ENCODE measurements around the gene LRRC71.
A peak's percentile ranks its signal among the peaks of the same experiment; 100 is the strongest.

The LRRC71 gene

GRCh38 chr1:156900896-156901589 is 19.4 kb upstream of the LRRC71 start:
- no peak for DNase-seq
- TF ChIP-seq CTCF (IDR thresholded peaks at IDR 0.05): no peak
- Mint-ChIP-seq H3K27me3 (ENCODE audit: low read depth, poor library complexity) (peaks cover 12% of the 10 kb centered on the region), H3K4me3 (no peak overlapping the region), H3K4me1 (peaks cover 78% of the 10 kb centered on the region), H3K9me3 (no peaks in the 10 kb centered on the region), H3K27ac (peak overlapping the region; percentile 56), H3K36me3 (ENCODE audit: low read depth) (no peaks in the 10 kb centered on the region)

- H3K4me3 Mint-ChIP-seq: no peak overlapping the region
- no peak for DNase-seq
- H3K36me3 Mint-ChIP-seq (ENCODE audit: low read depth): no peaks in the 10 kb centered on the region
- H3K9me3 Mint-ChIP-seq: no peaks in the 10 kb centered on the region
- peaks cover 73% of the 10 kb centered on the region for H3K4me1 Mint-ChIP-seq
- TF ChIP-seq CTCF (IDR thresholded peaks at IDR 0.05): no peak
- peaks cover 12% of the 10 kb centered on the region for H3K27me3 Mint-ChIP-seq (ENCODE audit: low read depth, poor library complexity)
- H3K27ac Mint-ChIP-seq: peak overlapping the region; percentile 56
These were observed 18.9 kb upstream of the LRRC71 start for GRCh38 chr1:156901590-156901900.

- no peak for TF ChIP-seq CTCF (IDR thresholded peaks at IDR 0.05)
- no peaks in the 10 kb centered on the region for H3K9me3 Mint-ChIP-seq
- no peak overlapping the region for H3K27ac Mint-ChIP-seq
- peaks cover 16% of the 10 kb centered on the region for H3K27me3 Mint-ChIP-seq (ENCODE audit: low read depth, poor library complexity)
- H3K4me3 Mint-ChIP-seq: peak overlapping the region; percentile 35
- H3K4me1 Mint-ChIP-seq: peaks cover 71% of the 10 kb centered on the region
- no peak for DNase-seq
- H3K36me3 Mint-ChIP-seq (ENCODE audit: low read depth): peaks cover 4% of the 10 kb centered on the region
These were observed 18.2 kb upstream of the LRRC71 start for GRCh38 chr1:156901966-156902915.

GRCh38 chr1:156903328-156904091 is 16.9 kb upstream of the LRRC71 start:
- TF ChIP-seq CTCF (IDR thresholded peaks at IDR 0.05): no peak
- H3K27ac Mint-ChIP-seq: no peak overlapping the region
- no peak overlapping the region for H3K4me3 Mint-ChIP-seq
- H3K9me3 Mint-ChIP-seq: no peaks in the 10 kb centered on the region
- no peak for DNase-seq
- peaks cover 15% of the 10 kb centered on the region for H3K27me3 Mint-ChIP-seq (ENCODE audit: low read depth, poor library complexity)
- H3K4me1 Mint-ChIP-seq: peaks cover 61% of the 10 kb centered on the region
- H3K36me3 Mint-ChIP-seq (ENCODE audit: low read depth): peaks cover 4% of the 10 kb centered on the region

- no peak overlapping the region for H3K27ac Mint-ChIP-seq
- H3K36me3 Mint-ChIP-seq (ENCODE audit: low read depth): peaks cover 4% of the 10 kb centered on the region
- no peaks in the 10 kb centered on the region for H3K9me3 Mint-ChIP-seq
- no peak for TF ChIP-seq CTCF (IDR thresholded peaks at IDR 0.05)
- H3K27me3 Mint-ChIP-seq (ENCODE audit: low read depth, poor library complexity): peaks cover 18% of the 10 kb centered on the region
- peaks cover 59% of the 10 kb centered on the region for H3K4me1 Mint-ChIP-seq
- DNase-seq: no peak
- H3K4me3 Mint-ChIP-seq: no peak overlapping the region
These were observed 16.1 kb upstream of the LRRC71 start for GRCh38 chr1:156904187-156904959.
